Ecto neural progenitor cell (in vitro differentiated cells): Measurements from ENCODE around the gene MGRN1.
"Not testable (repeated sequence)": the region's sequence is repeated elsewhere in the genome, so short reads cannot be mapped to it uniquely, and the experiment has no call there.

Source experiments
- DNase-seq: peaks from one replicate; pipeline ENCODE4 v3.0.0-alpha.2; 2018; ENCODE audit warnings: low spot score

MGRN1 gene

GRCh38 chr16:4734063-4734729, 109.6 kb downstream of the MGRN1 start, which contains the start of the genes ANKS3 and DNAAF8:
Gene ANKS3, minus strand, starts transcription at chr16:4734271. Its CDS starts 4,122 bp downstream, at chr16:4730149.
Gene DNAAF8, plus strand, starts transcription at chr16:4734537. Its CDS starts 1,978 bp downstream, at chr16:4736515.
- peak; percentile 96 for DNase-seq

- DNase-seq, result peak; percentile 93
These were observed 110.3 kb downstream of the MGRN1 start for GRCh38 chr16:4734730-4735535.

- no peak for DNase-seq
These were observed 111.9 kb downstream of the MGRN1 start for GRCh38 chr16:4736546-4736945.

- no peak for DNase-seq
These were observed 112.9 kb downstream of the MGRN1 start for GRCh38 chr16:4737545-4737944.

GRCh38 chr16:4738370-4738769, 113.7 kb downstream of the MGRN1 start:
- DNase-seq, result not testable (repeated sequence)
